Astrocyte (in vitro differentiated cells and primary cell): ENCODE results near the gene RAD9B. TPM values are rescaled to one million over a fixed set of nuclear protein-coding genes. Genes with fewer than 3 reads are reported as not detected.

ENCODE experiments used
- DNase-seq: peaks from one replicate; pipeline ENCODE4 v3.0.0-alpha.2; 2010; ENCODE audit warnings: low read depth
- FAIRE-seq: peaks from 2 replicates; lab custom pipeline; 2011; peaks lifted over from hg19 to GRCh38; lab: Jason Lieb, UNC
- H2AFZ ChIP-seq: 2 replicates; pipeline ENCODE4 v1.6.0; 2012; ENCODE audit warnings: low read depth, low read length, inconsistent platforms
- H3K27ac ChIP-seq: 2 replicates; pipeline ENCODE4 v1.5.1; 2011; ENCODE audit warnings: low read depth, low read length, inconsistent platforms
- H3K27me3 ChIP-seq: 2 replicates; pipeline ENCODE4 v1.6.0; 2011; ENCODE audit warnings: low read length, inconsistent platforms; ENCODE audit not compliant: insufficient read depth
- H3K36me3 ChIP-seq: 2 replicates; pipeline ENCODE4 v1.5.1; 2011; ENCODE audit warnings: low read length, inconsistent platforms; ENCODE audit not compliant: insufficient read depth
- H3K4me1 ChIP-seq: 2 replicates; pipeline ENCODE4 v1.5.1; 2011; ENCODE audit warnings: low read length, inconsistent platforms; ENCODE audit not compliant: insufficient read depth
- H3K4me2 ChIP-seq: 2 replicates; pipeline ENCODE4 v1.6.0; 2012; ENCODE audit warnings: low read length, inconsistent platforms
- H3K4me3 ChIP-seq: 2 replicates; pipeline ENCODE4 v1.5.1; 2011; ENCODE audit warnings: low read depth, mild to moderate bottlenecking, low read length, inconsistent platforms; ENCODE audit not compliant: insufficient read depth
- H3K79me2 ChIP-seq: 2 replicates; pipeline ENCODE4 v1.6.0; 2012; ENCODE audit warnings: mild to moderate bottlenecking, low read length, inconsistent platforms; ENCODE audit not compliant: insufficient read depth
- H3K9ac ChIP-seq: 2 replicates; pipeline ENCODE4 v1.6.0; 2012; ENCODE audit warnings: mild to moderate bottlenecking, low read length, inconsistent platforms
- H3K9me3 ChIP-seq: 2 replicates; pipeline ENCODE4 v1.5.1; 2012; ENCODE audit warnings: low read depth, mild to moderate bottlenecking, low read length, inconsistent platforms; ENCODE audit not compliant: insufficient read depth
- H4K20me1 ChIP-seq: 2 replicates; pipeline ENCODE4 v1.6.0; 2012; ENCODE audit warnings: low read length, inconsistent platforms; ENCODE audit not compliant: insufficient read depth
- H3K27ac Mint-ChIP-seq: one replicate; pipeline ENCODE4 v1.8.0; 2021; ENCODE audit warnings: mild to moderate bottlenecking, mixed read lengths; ENCODE audit not compliant: unreplicated experiment
- H3K27me3 Mint-ChIP-seq: one replicate; pipeline ENCODE4 v1.8.0; 2021; ENCODE audit warnings: low read depth, mixed read lengths; ENCODE audit not compliant: unreplicated experiment
- H3K36me3 Mint-ChIP-seq: one replicate; pipeline ENCODE4 v1.8.0; 2021; ENCODE audit warnings: low read depth, mixed read lengths; ENCODE audit not compliant: unreplicated experiment
- H3K4me1 Mint-ChIP-seq: one replicate; pipeline ENCODE4 v1.8.0; 2021; ENCODE audit warnings: low read depth, mixed read lengths; ENCODE audit not compliant: unreplicated experiment
- H3K4me3 Mint-ChIP-seq: one replicate; pipeline ENCODE4 v1.8.0; 2021; ENCODE audit warnings: mild to moderate bottlenecking, moderate library complexity, mixed read lengths; ENCODE audit not compliant: unreplicated experiment
- H3K9me3 Mint-ChIP-seq: one replicate; pipeline ENCODE4 v1.8.0; 2021; ENCODE audit warnings: mild to moderate bottlenecking, mixed read lengths; ENCODE audit not compliant: unreplicated experiment
- CTCF ChIP-seq: IDR thresholded peaks from 2 replicates; pipeline ENCODE4 v1.5.1; 2011; ENCODE audit warnings: low read depth, mild to moderate bottlenecking, inconsistent platforms, low read length, moderate library complexity; ENCODE audit not compliant: insufficient read depth
- EZH2 ChIP-seq: IDR thresholded peaks from 2 replicates; pipeline ENCODE4 v1.6.1; 2012; ENCODE audit warnings: mild to moderate bottlenecking, low read length, inconsistent platforms; ENCODE audit not compliant: insufficient read depth
- total RNA-seq: library from RNA; stranded (reverse); gene quantifications from 2 replicates; pipeline ENCODE4 v1.2.1, GENCODE V29; 2021

RAD9B gene
- total RNA-seq, 1 donor from 2014 or later = 0.66 TPM

GRCh38 chr12:110503432-110503831 is 1.3 kb downstream of the RAD9B start:
- no peak overlapping the region for H3K4me2 ChIP-seq
- H3K9me3 ChIP-seq = no peaks in the 10 kb centered on the region
- H2AFZ ChIP-seq = no peak overlapping the region
- H3K27ac ChIP-seq = no peak overlapping the region
- no peak for TF ChIP-seq EZH2
- no peak for TF ChIP-seq CTCF
- peaks cover 34% of the 10 kb centered on the region for H3K79me2 ChIP-seq
- H3K4me3 ChIP-seq = no peak overlapping the region
- H3K27me3 ChIP-seq = no peaks in the 10 kb centered on the region
- H3K9ac ChIP-seq = no peak overlapping the region
- Mint-ChIP-seq H3K4me3 (no peak overlapping the region), H3K4me1 (peaks cover 11% of the 10 kb centered on the region), H3K27me3 (no peaks in the 10 kb centered on the region), H3K27ac (no peak overlapping the region), H3K36me3 (peaks cover 1% of the 10 kb centered on the region), H3K9me3 (no peaks in the 10 kb centered on the region)
- H3K4me1 ChIP-seq = peaks cover 8% of the 10 kb centered on the region
- DNase-seq (no peak), FAIRE-seq (no peak)
- peaks cover 3% of the 10 kb centered on the region for H3K36me3 ChIP-seq
- no peaks in the 10 kb centered on the region for H4K20me1 ChIP-seq

GRCh38 chr12:110505332-110505731 is 3.2 kb downstream of the RAD9B start:
- Histone ChIP-seq H3K4me1 (peaks cover 4% of the 10 kb centered on the region), H3K27ac (no peak overlapping the region)
- H3K4me1 Mint-ChIP-seq = peaks cover 2% of the 10 kb centered on the region

More at GRCh38 chr12:110505332-110505731, 3.2 kb downstream of the RAD9B start:
- H3K36me3 ChIP-seq = no peaks in the 10 kb centered on the region
- no peak overlapping the region for H3K27ac Mint-ChIP-seq
- no peaks in the 10 kb centered on the region for H3K36me3 Mint-ChIP-seq
- no peaks in the 10 kb centered on the region for H4K20me1 ChIP-seq
- no peak for TF ChIP-seq CTCF
- no peak for TF ChIP-seq EZH2
- no peak overlapping the region for H3K4me3 Mint-ChIP-seq
- no peaks in the 10 kb centered on the region for H3K9me3 ChIP-seq
- peaks cover 15% of the 10 kb centered on the region for H3K79me2 ChIP-seq
- no peak for FAIRE-seq
- H3K27me3 Mint-ChIP-seq = peaks cover 4% of the 10 kb centered on the region
- DNase-seq = no peak
- no peak overlapping the region for H3K4me2 ChIP-seq
- H3K9me3 Mint-ChIP-seq = no peaks in the 10 kb centered on the region
- no peak overlapping the region for H2AFZ ChIP-seq
- H3K4me3 ChIP-seq = no peak overlapping the region
- no peak overlapping the region for H3K9ac ChIP-seq
- peaks cover under 1% of the 10 kb centered on the region for H3K27me3 ChIP-seq
